Activated naive CD8-positive, alpha-beta T cell treated with anti-CD3 and anti-CD28 coated beads, Interleukin-2, amount 50 U/mL, for 24 hours (primary cell): ENCODE measurements around the gene B4GALNT1.
A peak's percentile ranks its signal among the peaks of the same experiment; 100 is the strongest.
"Not testable (repeated sequence)": the region's sequence is repeated elsewhere in the genome, so short reads cannot be mapped to it uniquely, and the experiment has no call there.

Experiments
- ATAC-seq: fragments of 150-1000 bp; cut with Tn5 transposase; one replicate; pipeline ENCODE4 v1.10.0; 2021
- DNase-seq: peaks from one replicate; pipeline ENCODE4 v3.0.0; 2021
- H3K27ac Mint-ChIP-seq: one replicate; pipeline ENCODE4 v1.8.0; 2021; ENCODE audit warnings: mild to moderate bottlenecking, mixed read lengths
- H3K27me3 Mint-ChIP-seq: one replicate; pipeline ENCODE4 v1.8.0; 2021; ENCODE audit warnings: mixed read lengths
- H3K36me3 Mint-ChIP-seq: one replicate; pipeline ENCODE4 v1.8.0; 2021; ENCODE audit warnings: low read depth, mixed read lengths
- H3K4me1 Mint-ChIP-seq: one replicate; pipeline ENCODE4 v1.8.0; 2021; ENCODE audit warnings: mixed read lengths
- H3K4me3 Mint-ChIP-seq: one replicate; pipeline ENCODE4 v1.8.0; 2021; ENCODE audit warnings: mild to moderate bottlenecking, moderate library complexity, mixed read lengths
- H3K9me3 Mint-ChIP-seq: one replicate; pipeline ENCODE4 v1.8.0; 2021; ENCODE audit warnings: mixed read lengths

Gene B4GALNT1

DNA sequence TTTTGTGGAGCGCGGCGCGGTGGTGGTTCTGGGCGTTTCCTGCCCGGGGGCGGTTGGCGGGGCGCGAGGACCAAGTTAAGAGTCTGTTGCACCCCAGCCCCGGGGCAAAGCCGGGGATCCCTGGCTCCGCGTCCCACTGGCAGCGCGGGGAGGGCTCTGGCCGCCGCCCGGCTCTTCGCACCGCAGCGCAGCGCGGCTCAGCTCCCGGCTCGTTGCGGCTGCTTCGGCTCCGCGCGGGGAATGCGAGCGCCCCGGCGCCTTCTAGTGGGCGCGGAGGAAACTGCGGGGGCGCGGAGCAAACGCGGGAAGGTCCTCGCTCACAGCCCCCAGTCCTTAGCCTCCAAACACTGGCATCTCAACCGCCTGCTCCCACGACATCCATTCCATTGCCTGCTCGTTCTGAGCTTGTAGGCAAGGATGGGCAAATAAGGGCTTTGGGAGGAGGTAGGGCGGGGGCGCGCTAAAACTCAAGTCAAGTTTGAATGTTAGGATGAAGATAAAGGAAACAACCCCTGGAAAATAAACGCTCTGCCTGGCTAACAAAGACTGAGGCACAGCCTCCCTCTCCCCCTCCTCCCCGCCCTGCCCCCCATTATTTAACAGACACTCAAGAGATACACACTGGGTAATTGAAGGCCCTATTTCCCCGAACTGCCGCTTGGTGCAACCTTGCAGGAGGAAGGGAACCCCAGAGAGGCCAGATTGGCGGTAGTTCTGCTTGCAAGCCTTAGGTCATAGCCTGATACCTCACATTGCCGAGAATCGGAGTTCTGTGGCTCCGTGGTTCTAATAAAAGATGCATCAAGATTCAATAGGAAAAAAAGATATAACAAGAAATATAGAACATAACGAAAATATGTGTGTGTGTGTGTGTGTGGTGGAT lies at the start of gene B4GALNT1:
B4GALNT1 (minus strand) TSS at position 244 of the 883 bp plus-strand sequence. CDS start 1,069 bp downstream, outside the sequence.
- no peaks in the 10 kb centered on the region for H3K36me3 Mint-ChIP-seq
- H3K27ac Mint-ChIP-seq = no peak within 1 kb of the TSS
- peak within 1 kb of the TSS; percentile 69 for H3K4me3 Mint-ChIP-seq
- H3K27me3 Mint-ChIP-seq = peaks cover 55% of the 10 kb centered on the region
- ATAC-seq (peak; percentile 80), DNase-seq (peak; percentile 74)
- no peaks in the 10 kb centered on the region for H3K9me3 Mint-ChIP-seq
- peaks cover 8% of the 10 kb centered on the region for H3K4me1 Mint-ChIP-seq

DNA sequence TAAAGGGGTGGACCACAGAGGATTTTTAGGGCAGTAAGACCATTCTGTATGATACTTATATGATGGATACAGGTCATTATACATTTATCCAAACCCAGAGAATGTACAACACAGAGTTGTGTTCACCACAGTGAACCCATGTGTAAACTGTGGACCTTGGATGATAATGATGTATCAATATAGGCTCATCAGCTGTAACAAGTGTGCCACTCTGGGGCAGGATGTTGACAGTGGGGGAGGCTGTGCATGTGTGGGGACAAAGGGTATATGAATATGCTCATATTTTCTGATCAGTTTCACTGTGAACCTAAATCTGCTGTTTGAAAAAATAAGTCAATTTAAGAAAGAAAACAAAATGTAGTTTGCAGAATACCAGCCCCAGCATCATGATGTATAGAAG lies 46.7 kb upstream of the B4GALNT1 start:
- Mint-ChIP-seq H3K4me1 (no peaks in the 10 kb centered on the region), H3K4me3 (no peak overlapping the region)
- no peak for ATAC-seq

DNA sequence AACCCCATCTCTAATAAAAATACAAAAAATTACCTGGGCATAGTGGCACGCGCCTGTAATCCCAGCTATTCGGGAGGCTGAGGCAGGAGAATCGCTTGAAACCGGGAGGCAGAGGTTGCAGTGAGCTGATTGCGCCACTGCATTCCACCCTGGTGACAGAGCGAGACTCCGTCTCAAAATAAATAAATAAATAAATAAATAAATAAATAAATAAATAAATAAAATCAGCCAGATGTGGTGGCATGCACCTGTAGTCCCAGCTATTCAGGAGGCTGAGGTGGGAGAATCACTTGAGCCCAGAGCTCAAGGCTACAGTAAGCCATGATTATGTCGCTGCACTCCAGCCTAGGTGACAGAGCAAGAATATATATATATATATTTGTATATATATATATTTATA lies 44.9 kb upstream of the B4GALNT1 start:
- H3K4me3 Mint-ChIP-seq, H3K36me3 Mint-ChIP-seq, DNase-seq, H3K27ac Mint-ChIP-seq, H3K4me1 Mint-ChIP-seq, ATAC-seq, H3K27me3 Mint-ChIP-seq, H3K9me3 Mint-ChIP-seq: not testable (repeated sequence)

More for the DNA sequence above, 46.7 kb upstream of the B4GALNT1 start:
- H3K9me3 Mint-ChIP-seq = peaks cover 8% of the 10 kb centered on the region
- H3K36me3 Mint-ChIP-seq = no peaks in the 10 kb centered on the region
- no peak for DNase-seq
- H3K27me3 Mint-ChIP-seq = peaks cover 4% of the 10 kb centered on the region
- no peak overlapping the region for H3K27ac Mint-ChIP-seq

DNA sequence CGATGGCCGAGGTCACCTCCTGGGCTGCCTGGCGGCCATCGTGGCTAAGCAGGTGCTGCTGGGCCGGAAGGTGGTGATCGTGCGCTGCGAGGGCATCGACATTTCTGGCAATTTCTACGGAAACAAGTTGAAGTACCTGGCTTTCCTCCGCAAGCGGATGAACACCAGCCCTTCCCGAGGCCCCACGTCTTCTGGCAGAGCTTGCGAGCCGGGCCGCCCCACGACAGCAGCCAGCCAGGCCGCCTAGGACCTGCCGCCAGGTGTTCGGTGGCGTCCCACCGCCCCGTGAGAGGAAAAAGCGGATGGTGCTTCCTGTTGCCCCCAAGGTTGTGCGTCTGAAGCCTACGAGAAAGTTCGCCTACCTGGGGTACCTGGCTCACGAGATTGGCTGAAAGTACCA lies 41.7 kb upstream of the B4GALNT1 start:
- Mint-ChIP-seq H3K27ac (no peak overlapping the region), H3K4me1 (no peaks in the 10 kb centered on the region), H3K4me3 (no peak overlapping the region), H3K27me3 (peaks cover 2% of the 10 kb centered on the region), H3K36me3 (no peaks in the 10 kb centered on the region), H3K9me3 (no peaks in the 10 kb centered on the region)
- ATAC-seq (no peak), DNase-seq (no peak)

DNA sequence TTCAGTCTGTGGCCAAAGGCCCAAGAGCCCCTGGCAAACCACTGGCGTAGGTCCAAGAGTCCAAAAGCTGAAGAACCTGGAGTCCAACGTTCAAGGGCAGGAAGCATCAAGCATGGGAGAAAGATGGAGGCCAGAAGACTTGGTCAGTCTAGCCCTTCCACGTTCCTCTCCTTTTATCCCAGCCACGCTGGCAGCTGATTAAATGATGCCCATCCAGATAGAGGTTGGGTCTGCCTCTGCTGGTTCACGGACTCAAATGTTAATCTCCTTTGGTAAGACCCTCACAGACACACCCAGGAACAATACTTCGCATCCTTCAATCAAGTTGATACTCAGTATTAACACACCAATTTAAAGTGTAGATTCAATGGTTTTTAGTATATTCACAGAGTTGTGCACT lies 39.8 kb upstream of the B4GALNT1 start:
- Mint-ChIP-seq H3K9me3 (no peaks in the 10 kb centered on the region), H3K4me3 (no peak overlapping the region), H3K4me1 (no peaks in the 10 kb centered on the region), H3K36me3 (no peaks in the 10 kb centered on the region), H3K27me3 (peaks cover 4% of the 10 kb centered on the region), H3K27ac (no peak overlapping the region)
- ATAC-seq (no peak), DNase-seq (no peak)

DNA sequence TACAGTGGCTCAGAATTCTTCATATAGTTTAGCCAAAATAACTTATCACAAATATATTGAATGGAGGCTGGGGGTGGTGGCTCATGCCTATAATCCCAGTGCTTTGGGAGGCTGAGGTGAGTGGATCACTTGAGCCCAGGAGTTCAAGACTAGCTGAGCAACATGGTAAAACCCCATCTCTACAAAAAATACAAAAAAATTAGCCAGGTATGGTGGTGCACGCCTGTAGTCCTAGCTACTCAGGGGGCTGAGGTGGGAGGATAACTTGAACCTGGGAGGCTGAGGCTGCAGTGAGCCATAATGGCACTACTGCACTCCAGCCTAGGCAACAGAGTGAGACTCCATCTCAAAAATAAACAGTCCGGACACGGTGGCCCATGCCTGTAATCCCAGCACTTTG lies 38.8 kb upstream of the B4GALNT1 start:
- ATAC-seq, H3K36me3 Mint-ChIP-seq, H3K27ac Mint-ChIP-seq, H3K4me3 Mint-ChIP-seq, DNase-seq, H3K27me3 Mint-ChIP-seq, H3K9me3 Mint-ChIP-seq, H3K4me1 Mint-ChIP-seq: not testable (repeated sequence)

DNA sequence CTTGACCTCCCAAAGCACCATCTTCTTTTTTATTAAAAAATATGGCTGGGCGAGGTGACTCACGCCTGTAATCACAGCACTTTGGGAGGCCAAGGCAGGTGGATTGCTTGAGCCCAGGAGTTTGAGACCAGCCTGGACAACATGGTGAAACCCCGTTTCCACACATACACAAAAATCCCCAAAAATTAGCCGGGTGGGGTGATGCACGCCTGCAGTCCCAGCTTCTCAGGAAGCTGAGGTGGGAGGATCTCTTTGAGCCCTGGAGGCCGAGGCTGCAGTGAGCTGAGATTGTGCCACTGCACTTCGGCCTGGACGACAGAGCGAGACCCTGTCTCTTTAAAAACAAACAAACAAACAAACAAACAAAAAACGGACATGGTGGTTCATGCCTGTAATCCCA lies 36.7 kb upstream of the B4GALNT1 start:
- not testable (repeated sequence) for H3K9me3 Mint-ChIP-seq, ATAC-seq, H3K27ac Mint-ChIP-seq, H3K4me3 Mint-ChIP-seq, H3K36me3 Mint-ChIP-seq, H3K27me3 Mint-ChIP-seq, DNase-seq, H3K4me1 Mint-ChIP-seq

DNA sequence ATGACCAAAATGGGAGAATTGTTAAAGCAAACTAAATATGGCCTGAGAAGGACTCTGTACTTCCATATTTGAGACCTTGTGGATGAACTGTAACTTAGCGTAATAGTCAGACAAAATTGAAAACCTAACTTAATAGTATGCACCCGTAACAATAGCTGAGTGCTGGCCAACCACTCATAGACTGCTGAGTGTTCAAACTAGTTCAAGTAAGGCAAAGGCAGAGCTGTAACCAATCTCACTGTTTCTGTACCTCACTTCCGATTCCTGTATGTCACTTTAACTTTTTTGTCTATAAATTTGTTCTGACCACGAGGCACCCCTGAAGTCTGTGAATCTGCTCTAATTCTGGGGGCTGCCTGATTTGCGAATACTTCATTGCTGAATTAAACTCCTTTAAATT lies 33.9 kb upstream of the B4GALNT1 start:
- Mint-ChIP-seq H3K9me3 (no peaks in the 10 kb centered on the region), H3K4me1 (no peaks in the 10 kb centered on the region), H3K36me3 (no peaks in the 10 kb centered on the region), H3K4me3 (no peak overlapping the region), H3K27ac (no peak overlapping the region), H3K27me3 (peaks cover 4% of the 10 kb centered on the region)
- no peak for DNase-seq
- ATAC-seq = no peak

DNA sequence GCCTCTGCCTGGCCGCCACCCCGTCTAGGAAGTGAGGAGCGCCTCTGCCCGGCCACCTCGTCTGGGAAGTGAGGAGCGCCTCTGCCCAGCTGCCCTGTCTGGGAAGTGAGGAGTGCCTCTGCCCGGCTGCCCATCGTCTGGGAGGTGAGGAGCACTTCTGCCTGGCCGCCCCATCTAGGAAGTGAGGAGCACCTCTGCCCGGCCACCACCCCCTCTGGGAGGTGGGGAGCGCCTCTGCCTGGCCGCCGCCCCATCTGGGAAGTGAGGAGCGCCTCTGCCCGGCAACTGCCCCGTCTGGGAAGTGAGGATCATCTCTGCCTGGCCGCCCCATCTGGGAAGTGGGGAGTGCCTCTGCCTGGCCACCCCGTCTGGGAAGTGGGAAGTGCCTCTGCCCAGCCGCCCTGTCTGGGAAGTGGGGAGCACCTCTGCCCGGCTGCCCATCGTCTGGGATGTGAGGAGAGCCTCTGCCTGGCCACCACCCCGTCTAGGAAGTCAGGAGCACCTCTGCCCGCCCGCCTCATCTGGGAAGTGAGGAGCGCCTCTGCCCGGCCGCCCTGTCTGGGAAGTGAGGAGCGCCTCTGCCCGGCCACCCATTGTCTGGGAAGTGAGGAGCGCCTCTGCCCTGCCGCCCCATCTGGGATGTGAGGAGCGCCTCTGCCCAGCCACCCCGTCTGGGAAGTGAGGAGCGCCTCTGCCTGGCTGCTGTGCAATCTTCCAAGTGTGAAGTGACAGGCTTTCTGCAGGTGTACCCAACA lies 32.2 kb upstream of the B4GALNT1 start:
- ATAC-seq, H3K27ac Mint-ChIP-seq, H3K4me3 Mint-ChIP-seq, H3K4me1 Mint-ChIP-seq, H3K36me3 Mint-ChIP-seq, H3K9me3 Mint-ChIP-seq, DNase-seq, H3K27me3 Mint-ChIP-seq: not testable (repeated sequence)

DNA sequence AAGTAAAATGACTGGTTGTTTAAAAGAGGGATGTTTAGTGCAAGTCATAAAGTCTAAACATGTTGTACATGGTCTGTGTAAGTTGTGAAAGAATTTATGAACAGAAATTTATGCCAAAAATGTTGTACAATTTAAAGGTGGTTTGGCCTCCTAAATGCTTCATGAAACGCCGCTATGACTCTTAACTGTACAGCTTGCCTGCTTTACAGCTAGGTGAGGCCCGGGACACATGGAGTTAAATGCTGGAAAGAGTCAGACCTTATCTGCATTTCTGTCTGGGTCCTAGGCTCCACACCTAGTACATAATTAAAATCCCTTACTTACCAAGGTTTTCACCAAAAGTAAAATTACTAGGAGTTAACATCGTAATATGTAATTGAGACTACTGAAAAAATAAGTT lies 28.4 kb upstream of the B4GALNT1 start:
- no peak for ATAC-seq
- Mint-ChIP-seq H3K36me3 (no peaks in the 10 kb centered on the region), H3K4me3 (no peak overlapping the region), H3K9me3 (peaks cover 7% of the 10 kb centered on the region), H3K4me1 (no peaks in the 10 kb centered on the region), H3K27me3 (peaks cover 5% of the 10 kb centered on the region), H3K27ac (no peak overlapping the region)
- no peak for DNase-seq

DNA sequence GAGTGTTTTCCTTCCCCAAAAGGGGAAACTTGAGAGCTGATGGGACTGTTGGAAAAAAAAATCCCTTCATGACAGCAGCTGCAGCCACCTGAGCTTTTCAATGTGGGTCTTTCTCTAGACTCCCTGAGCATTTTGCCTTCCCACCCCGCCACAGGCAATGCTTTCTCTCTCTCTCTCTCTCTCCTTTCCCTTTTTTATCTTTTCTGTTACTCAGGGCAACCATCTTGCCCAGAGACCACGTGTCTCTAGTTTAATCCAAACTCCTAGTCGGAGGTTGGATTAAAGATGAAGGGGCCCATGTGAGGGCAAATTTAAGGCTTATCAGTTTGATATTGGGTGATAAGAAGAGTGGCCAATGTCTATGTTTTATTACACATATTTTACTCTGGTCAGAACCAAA lies 25.9 kb upstream of the B4GALNT1 start:
- H3K4me3 Mint-ChIP-seq = no peak overlapping the region
- ATAC-seq (no peak), DNase-seq (no peak)
- peaks cover 5% of the 10 kb centered on the region for H3K27me3 Mint-ChIP-seq
- H3K9me3 Mint-ChIP-seq = peaks cover 9% of the 10 kb centered on the region
- H3K36me3 Mint-ChIP-seq = peaks cover 2% of the 10 kb centered on the region
- no peaks in the 10 kb centered on the region for H3K4me1 Mint-ChIP-seq
- no peak overlapping the region for H3K27ac Mint-ChIP-seq

DNA sequence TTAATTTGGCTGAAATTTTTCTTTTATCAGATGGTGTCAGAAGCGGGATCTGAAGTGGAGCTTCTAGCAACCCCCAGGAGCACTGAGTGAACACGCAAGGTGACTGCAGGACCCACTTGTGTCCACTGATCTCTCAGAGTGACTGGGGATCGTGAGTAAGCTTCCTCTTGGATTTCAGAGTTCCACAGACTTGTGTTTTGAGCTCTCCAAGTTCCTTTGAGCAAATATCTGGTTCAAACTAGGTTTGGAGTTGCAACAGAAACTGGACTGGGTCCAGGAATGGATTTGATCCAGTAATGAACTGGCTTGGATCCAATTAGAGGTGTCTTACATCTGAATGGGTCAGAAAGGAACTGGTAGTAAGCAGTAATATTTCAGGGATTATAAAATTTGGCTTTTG lies 24.7 kb upstream of the B4GALNT1 start:
- no peak for ATAC-seq
- no peaks in the 10 kb centered on the region for H3K4me1 Mint-ChIP-seq
- no peak overlapping the region for H3K27ac Mint-ChIP-seq
- H3K27me3 Mint-ChIP-seq = peaks cover 5% of the 10 kb centered on the region
- peaks cover 3% of the 10 kb centered on the region for H3K36me3 Mint-ChIP-seq
- H3K9me3 Mint-ChIP-seq = peaks cover 12% of the 10 kb centered on the region
- H3K4me3 Mint-ChIP-seq = no peak overlapping the region
- no peak for DNase-seq

DNA sequence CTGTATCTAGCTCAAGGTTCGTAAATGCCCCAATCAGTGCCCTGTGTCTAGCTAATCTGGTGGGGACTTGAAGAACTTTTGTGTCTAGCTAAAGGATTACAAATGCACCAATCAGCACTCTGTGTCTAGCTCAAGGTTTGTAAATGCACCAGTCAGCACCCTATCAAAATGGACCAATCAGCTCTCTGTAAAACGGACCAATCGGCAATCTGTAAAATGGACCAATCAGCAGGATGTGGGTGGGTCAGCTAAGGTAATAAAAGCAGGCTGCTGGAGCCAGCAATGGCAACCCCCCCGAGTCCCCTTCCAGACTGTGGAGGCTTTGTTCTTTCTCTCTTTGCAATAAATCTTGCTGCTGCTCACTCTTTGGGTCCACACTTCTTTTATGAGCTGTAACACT lies 23.4 kb upstream of the B4GALNT1 start:
- not testable (repeated sequence) for H3K4me3 Mint-ChIP-seq, ATAC-seq, H3K27ac Mint-ChIP-seq, DNase-seq, H3K36me3 Mint-ChIP-seq, H3K4me1 Mint-ChIP-seq, H3K27me3 Mint-ChIP-seq
- peaks cover 13% of the 10 kb centered on the region for H3K9me3 Mint-ChIP-seq

DNA sequence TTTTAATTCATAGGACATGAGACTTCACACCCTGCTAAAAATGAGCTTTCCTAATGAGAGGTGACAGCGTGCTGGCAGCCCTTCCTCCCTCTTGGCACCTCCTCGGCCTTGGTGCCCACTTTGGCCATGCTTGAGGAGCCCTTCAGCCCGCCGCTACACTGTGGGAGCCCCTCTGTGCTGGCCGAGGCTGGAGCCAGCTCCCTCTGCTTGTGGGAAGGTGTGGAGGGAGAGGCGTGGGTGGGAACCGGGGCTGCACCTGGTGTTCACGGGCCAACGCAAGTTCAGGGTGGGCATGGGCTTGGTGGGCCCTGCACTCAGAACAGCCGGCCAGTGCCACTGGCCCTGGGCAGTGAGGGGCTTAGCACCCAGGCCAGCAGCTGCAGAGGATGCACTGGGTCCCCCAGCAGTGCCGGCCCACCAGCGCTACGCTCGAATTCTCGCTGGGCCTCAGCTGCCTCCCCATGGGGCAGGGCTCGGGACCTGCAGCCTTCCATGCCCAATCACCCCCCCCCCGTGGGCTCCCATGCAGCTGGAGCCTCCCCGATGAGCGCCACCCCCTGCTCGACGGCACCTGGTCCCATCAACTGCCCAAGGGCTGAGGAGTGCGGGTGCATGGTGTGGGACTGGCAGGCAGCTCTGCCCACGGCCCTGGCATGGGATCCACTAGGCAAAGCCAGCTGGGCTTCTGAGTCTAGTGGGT lies 22.7 kb upstream of the B4GALNT1 start:
- ATAC-seq (no peak), DNase-seq (no peak)
- peaks cover 8% of the 10 kb centered on the region for H3K9me3 Mint-ChIP-seq
- peaks cover 5% of the 10 kb centered on the region for H3K27me3 Mint-ChIP-seq
- peaks cover 3% of the 10 kb centered on the region for H3K36me3 Mint-ChIP-seq
- no peak overlapping the region for H3K4me3 Mint-ChIP-seq
- no peak overlapping the region for H3K27ac Mint-ChIP-seq
- no peaks in the 10 kb centered on the region for H3K4me1 Mint-ChIP-seq

DNA sequence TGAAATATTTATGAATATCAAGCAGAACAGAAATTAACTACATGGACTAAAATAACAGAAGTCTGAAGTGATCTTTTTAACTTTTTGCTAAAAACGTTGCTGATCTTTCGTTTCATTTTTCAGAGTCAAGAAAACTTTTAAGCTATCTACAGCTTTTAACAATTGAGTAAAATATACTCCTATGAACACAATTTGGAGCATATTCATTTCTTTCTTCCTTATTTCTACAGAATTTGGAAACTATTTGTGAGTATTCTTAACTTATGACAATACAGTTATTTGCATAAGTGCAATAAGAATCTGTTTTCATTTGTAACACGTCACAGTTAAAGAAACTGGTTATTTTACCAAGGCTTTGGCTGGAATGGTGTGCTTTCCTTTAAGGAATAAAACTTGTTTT lies 21.0 kb upstream of the B4GALNT1 start:
- Mint-ChIP-seq H3K4me1 (no peaks in the 10 kb centered on the region), H3K9me3 (peaks cover 8% of the 10 kb centered on the region), H3K4me3 (no peak overlapping the region), H3K36me3 (peaks cover 3% of the 10 kb centered on the region), H3K27me3 (peaks cover 5% of the 10 kb centered on the region), H3K27ac (no peak overlapping the region)
- no peak for DNase-seq
- no peak for ATAC-seq
